Myometrial cell (primary cell): ENCODE results near the gene BCAS2. TPM values are rescaled to one million over a fixed set of nuclear protein-coding genes. Genes with fewer than 3 reads are reported as not detected.

Source experiments
- total RNA-seq: library from RNA; depleted of rRNA; stranded (reverse); fragments of >200 nt; gene quantifications from 2 replicates; pipeline ENCODE4 v1.2.3, GENCODE V29; 2015

Gene BCAS2
- total RNA-seq = 39.5 and 47.5 TPM in 2 replicates

GRCh38 chr1:114581335-114582287 is at the start of gene BCAS2:
Gene BCAS2, minus strand, starts transcription at chr1:114581615. Its CDS starts 24 bp downstream, at chr1:114581591.

Other genes with a start within 250 kb of the BCAS2 start
- 8.5 and 11.0 TPM in 2 replicates for gene TRIM33, start 70.4 kb downstream of the BCAS2 start, total RNA-seq
- 0.58 and 0.89 TPM in 2 replicates for gene DENND2C, start 88.4 kb upstream of the BCAS2 start, total RNA-seq
- not detected in 2 replicates for gene AMPD1, start 113.9 kb upstream of the BCAS2 start, total RNA-seq
- gene NRAS, start 135.2 kb upstream of the BCAS2 start, total RNA-seq = 59.1 and 68.9 TPM in 2 replicates
- gene CSDE1, start 176.4 kb upstream of the BCAS2 start, total RNA-seq = 412 and 791 TPM in 2 replicates
- gene SIKE1, start 199.1 kb upstream of the BCAS2 start, total RNA-seq = 22.8 and 37.7 TPM in 2 replicates